K562 (cell line): ENCODE data around the gene EXT2. TPM values are rescaled to one million over a fixed set of nuclear protein-coding genes. Genes with fewer than 3 reads are reported as not detected.

ENCODE experiments used
- ATAC-seq: fragments of 200-7000 bp; cut with Tn5 transposase; 3 replicates; pipeline ENCODE4 v1.9.1; 2020; ENCODE audit warnings: moderate library complexity
- BruUV-seq: library from RNA; stranded (reverse); fragments of 400-500 nt; replicated peaks from 2 replicates; lab custom pipeline; 2021; lab: Mats Ljungman, UMichigan
- CTCF ChIA-PET: fragments of 300-600 bp; formaldehyde crosslinking; extraction: SDS; loops from one replicate; lab custom pipeline; 2021; ENCODE audit warnings: low intra/inter-chr PET ratio; lab: Yijun Ruan, JAX
- POLR2A ChIA-PET: fragments of 300-600, 350-650 bp; sonication (Branson Sonifier 250); formaldehyde crosslinking; extraction: SDS; loops from one replicate; lab custom pipeline; 2021; ENCODE audit warnings: antibody characterized with exemption, inconsistent platforms; lab: Yijun Ruan, JAX
- DNase-seq, 4 experiments: peaks; one replicate each; pipeline versions ENCODE4 v3.0.0 to v3.0.0-alpha.2; 2011 to 2018; ENCODE audit warnings: low spot score in 3 of 4, mixed read lengths in 3 of 4; ENCODE audit errors: extremely low read depth in 1 of 4
- FAIRE-seq: peaks from 2 replicates; lab custom pipeline; 2011; peaks lifted over from hg19 to GRCh38; lab: Jason Lieb, UNC
- H2AFZ ChIP-seq: 2 replicates; pipeline ENCODE4 v1.6.0; 2011; ENCODE audit warnings: low read depth, low read length, control low read depth, inconsistent platforms
- H3K27ac ChIP-seq: fragments of 200-600 bp; 3 replicates; pipeline ENCODE4 v1.8.0; 2011; ENCODE audit warnings: low read depth, mild to moderate bottlenecking, control low read depth, inconsistent platforms, low read length, moderate library complexity, mixed read lengths; ENCODE audit errors: extremely low read depth
- H3K27me3 ChIP-seq, 2 experiments: fragments of 300-600 bp in 1 of 2; 2 replicates in 1 of 2; 3 replicates in 1 of 2; pipeline versions ENCODE4 v1.6.0 to v1.8.0; 2011; ENCODE audit warnings: inconsistent platforms in 2 of 2, low read length in 2 of 2, mild to moderate bottlenecking in 1 of 2, mixed read lengths in 1 of 2, moderate library complexity in 1 of 2; ENCODE audit not compliant: control insufficient read depth in 2 of 2, insufficient read depth in 2 of 2
- H3K36me3 ChIP-seq: fragments of 300-600 bp; 3 replicates; pipeline ENCODE4 v1.8.0; 2011; ENCODE audit warnings: mild to moderate bottlenecking, low read length, inconsistent platforms; ENCODE audit not compliant: control insufficient read depth, insufficient read depth
- H3K4me1 ChIP-seq, 2 experiments: fragments of 200-600 bp in 1 of 2; replicated peaks in 1 of 2; 2 replicates in 1 of 2; 3 replicates in 1 of 2; pipeline versions ENCODE4 v1.5.1 to v1.8.0; 2011; ENCODE audit warnings: inconsistent platforms in 2 of 2, low read length in 2 of 2, mild to moderate bottlenecking in 1 of 2, mixed read lengths in 1 of 2, moderate library complexity in 1 of 2; ENCODE audit not compliant: control insufficient read depth in 2 of 2, insufficient read depth in 2 of 2
- H3K4me2 ChIP-seq: 2 replicates; pipeline ENCODE4 v1.6.1; 2011; ENCODE audit warnings: low read length, control low read depth, inconsistent platforms, mixed read lengths; ENCODE audit not compliant: insufficient read depth
- H3K4me3 ChIP-seq: fragments of 200-600 bp; sonication (generic), shearing (Covaris generic); 2 replicates; pipeline ENCODE4 v1.5.1; 2016; ENCODE audit warnings: control low read depth, inconsistent platforms
- H3K79me2 ChIP-seq: fragments of 200-600 bp; 3 replicates; pipeline ENCODE4 v1.8.0; 2011; ENCODE audit warnings: low read length, inconsistent platforms; ENCODE audit not compliant: control insufficient read depth, insufficient read depth
- H3K9ac ChIP-seq, 2 experiments: 2 replicates each; pipeline versions ENCODE4 v1.6.0 to v1.6.1; 2011; ENCODE audit warnings: low read depth in 2 of 2, low read length in 2 of 2, control low read depth in 1 of 2, inconsistent platforms in 1 of 2, mild to moderate bottlenecking in 1 of 2, mixed read lengths in 1 of 2; ENCODE audit not compliant: insufficient read depth in 1 of 2
- H3K9me1 ChIP-seq: one replicate; pipeline ENCODE4 v1.6.0; 2011; ENCODE audit warnings: inconsistent platforms, mild to moderate bottlenecking, low read length, moderate library complexity; ENCODE audit not compliant: control insufficient read depth, insufficient read depth
- H3K9me3 ChIP-seq: replicated peaks from 2 replicates; pipeline ENCODE4 v1.5.1; 2011; ENCODE audit warnings: low read depth, low read length, inconsistent platforms; ENCODE audit not compliant: control insufficient read depth, insufficient read depth
- H4K20me1 ChIP-seq: replicated peaks from 2 replicates; pipeline ENCODE4 v1.6.1; 2011; ENCODE audit warnings: low read length, inconsistent platforms, mixed read lengths; ENCODE audit not compliant: control insufficient read depth, insufficient read depth
- ARID2 ChIP-seq: fragments of 450-650 bp; IDR thresholded peaks from 2 replicates; pipeline ENCODE4 v1.6.1; 2017; ENCODE audit warnings: antibody characterized with exemption, mild to moderate bottlenecking
- C11orf30 ChIP-seq: fragments of 450-650 bp; IDR thresholded peaks from 2 replicates; pipeline ENCODE4 v1.6.1; 2016; ENCODE audit warnings: low read depth, mild to moderate bottlenecking
- FOXP4 ChIP-seq: sonication (generic); formaldehyde crosslinking; IDR thresholded peaks from 2 replicates; pipeline ENCODE4 v1.8.0; 2022; ENCODE audit warnings: mild to moderate bottlenecking, missing genetic modification reagents, borderline replicate concordance
- HMGXB4 ChIP-seq: sonication (generic); formaldehyde crosslinking; IDR thresholded peaks from 2 replicates; pipeline ENCODE4 v1.8.1; 2023; ENCODE audit warnings: mild to moderate bottlenecking, missing genetic modification reagents
- ID3 ChIP-seq, 2 experiments: fragments of 250-450 bp in 1 of 2; fragments of 450-650 bp in 1 of 2; sonication (Bioruptor Pico) in 1 of 2; IDR thresholded peaks; 2 replicates each; pipeline versions ENCODE4 v1.6.1 to v1.8.0; 2016 to 2021; ENCODE audit warnings: mild to moderate bottlenecking in 2 of 2, moderate library complexity in 2 of 2, missing compliant biosample characterization in 1 of 2, missing genetic modification characterization in 1 of 2
- KHSRP ChIP-seq: fragments of 450-650 bp; IDR thresholded peaks from 2 replicates; pipeline ENCODE4 v1.6.1; 2017
- NCOA1 ChIP-seq: fragments of 450-650 bp; IDR thresholded peaks from 2 replicates; pipeline ENCODE4 v1.6.1; 2016; ENCODE audit warnings: low read depth
- NCOA6 ChIP-seq: fragments of 450-650 bp; IDR thresholded peaks from 2 replicates; pipeline ENCODE4 v1.6.1; 2017; ENCODE audit warnings: mild to moderate bottlenecking
- OTX1 ChIP-seq: fragments of 450-650 bp; formaldehyde crosslinking; IDR thresholded peaks from 2 replicates; pipeline ENCODE4 v1.4.0; 2022; ENCODE audit warnings: mild to moderate bottlenecking
- PCBP1 ChIP-seq: fragments of 200-400 bp; formaldehyde crosslinking; IDR thresholded peaks from 2 replicates; pipeline ENCODE4 v1.6.1; 2018; ENCODE audit warnings: mild to moderate bottlenecking, low read depth, low read length; ENCODE audit not compliant: poor library complexity, severe bottlenecking
- POLR3G ChIP-seq: IDR thresholded peaks from 2 replicates; pipeline ENCODE4 v1.6.1; 2011; ENCODE audit not compliant: insufficient read length, insufficient replicate concordance; ENCODE audit errors: extremely low read depth
- SMAD3 ChIP-seq: fragments of 450-650 bp; formaldehyde crosslinking; conservative IDR thresholded peaks from 2 replicates; pipeline ENCODE4 v1.4.0; 2020; ENCODE audit warnings: mild to moderate bottlenecking
- ZNF146 ChIP-seq: IDR thresholded peaks from one replicate; pipeline ENCODE4 v1.6.1; 2018; ENCODE audit warnings: missing compliant biosample characterization; ENCODE audit not compliant: unreplicated experiment
- ZNF431 ChIP-seq: sonication (generic); formaldehyde crosslinking; IDR thresholded peaks from 2 replicates; pipeline ENCODE4 v1.8.0; 2022; ENCODE audit warnings: mild to moderate bottlenecking, missing genetic modification reagents
- ZNF644 ChIP-seq: fragments of 200-800 bp; sonication (Bioruptor generic); IDR thresholded peaks from 2 replicates; pipeline ENCODE4 v1.6.1; 2016; ENCODE audit warnings: low read depth, missing genetic modification characterization, missing compliant biosample characterization
- WGBS: fragments of 100-300 bp; shearing (Covaris generic); methylation state at CpG from one replicate; pipeline ENCODE4 v1.1.6; 2016; ENCODE audit warnings: low coverage, mixed read lengths; ENCODE audit not compliant: insufficient coverage; ENCODE audit errors: missing lambda C conversion rate; 5-methylcytosine and 5-hydroxymethylcytosine counted together
- in situ Hi-C: fragments of 300-500 bp; cut with MboI; formaldehyde crosslinking; loops from 4 replicates; pipeline ENCODE4 v1.15.0; 2018; ENCODE audit warnings: inconsistent platforms, mixed read lengths
- intact Hi-C: fragments of 100-400 bp; cut with micrococcal nuclease; formaldehyde crosslinking; loops from 2 replicates; pipeline ENCODE4 v1.14.2; 2022
- polyA plus RNA-seq, 8 experiments: library from polyadenylated mRNA; depleted of rRNA in 4 of 8; stranded (reverse) in 5 of 8; unstranded in 3 of 8; fragments of >200 nt; fragmentation: Nextera tagmentation in 2 of 8; fragmentation: Illumina TruSeq in 1 of 8; extraction: Ambion mirVana in 2 of 8; extraction: Trizol in 1 of 8; gene quantifications; 2 replicates each; pipeline versions ENCODE4 v1.2.1 to v1.2.3, GENCODE V29; 2011 to 2014; ENCODE audit warnings: inconsistent platforms in 1 of 8, missing spikeins in 1 of 8
- total RNA-seq, 7 experiments: library from RNA; depleted of rRNA in 6 of 7; stranded (reverse); fragments of >200 nt in 6 of 7; fragmentation: Illumina TruSeq in 2 of 7; extraction: Trizol in 2 of 7; gene quantifications; 2 replicates each; pipeline versions ENCODE4 v1.2.1 to v1.2.3, GENCODE V29; 2011 to 2021; ENCODE audit warnings: low replicate concordance in 1 of 7
- TF ChIP-seq, protein P1 (sequence below), 2 experiments: IDR thresholded peaks; 2 replicates each; pipeline ENCODE4 v1.6.1; 2011; ENCODE audit warnings: borderline replicate concordance in 1 of 2, control low read depth in 1 of 2, low read depth in 1 of 2, low read length in 1 of 2, mild to moderate bottlenecking in 1 of 2, mixed read lengths in 1 of 2, moderate library complexity in 1 of 2; ENCODE audit not compliant: insufficient read depth in 1 of 2, insufficient read length in 1 of 2, poor library complexity in 1 of 2, severe bottlenecking in 1 of 2; ENCODE audit errors: extremely low read depth in 1 of 2

The EXT2 gene
- total and polyA plus RNA-seq, 9 of the 15 experiments (the other 6 are each of a cell fraction or from before 2014, with no cell fraction given) = 7.5 to 52.1 (median 38.1) TPM

GRCh38 chr11:44088871-44089270 lies 6.6 kb upstream of the EXT2 start:
- H3K4me2 ChIP-seq = no peak overlapping the region
- CTCF ChIA-PET = interaction anchor here (0.7 kb wide), 1 partner anchor 23 kb away, joined by 3 read pairs; the partner anchor contains the start of gene ACCS
- 62% methylated on average over 4 of the region's 4 CpGs for WGBS
- TF ChIP-seq FOXP4 (CRISPR knock-in tag) (no peak), ARID2 (no peak), OTX1 (CRISPR knock-in tag) (no peak), ZNF146 (CRISPR knock-in tag) (no peak), C11orf30 (no peak), NCOA6 (no peak), KHSRP (no peak), NCOA1 (no peak), HMGXB4 (CRISPR knock-in tag) (no peak), ZNF431 (CRISPR knock-in tag) (no peak), ZNF644 (tag) (no peak), PCBP1 (no peak), ID3 (CRISPR knock-in tag; IDR thresholded peaks at IDR 0.05) (no peak), ID3 (tag; IDR thresholded peaks at IDR 0.05) (no peak), POLR3G (no peak), SMAD3 (CRISPR knock-in tag) (no peak)
- TF ChIP-seq, protein P1, sequence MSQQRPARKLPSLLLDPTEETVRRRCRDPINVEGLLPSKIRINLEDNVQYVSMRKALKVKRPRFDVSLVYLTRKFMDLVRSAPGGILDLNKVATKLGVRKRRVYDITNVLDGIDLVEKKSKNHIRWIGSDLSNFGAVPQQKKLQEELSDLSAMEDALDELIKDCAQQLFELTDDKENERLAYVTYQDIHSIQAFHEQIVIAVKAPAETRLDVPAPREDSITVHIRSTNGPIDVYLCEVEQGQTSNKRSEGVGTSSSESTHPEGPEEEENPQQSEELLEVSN (IDR thresholded peaks at IDR 0.05; ENCODE audit: borderline replicate concordance in 1 of 2, extremely low read depth in 1 of 2, insufficient read depth in 1 of 2, insufficient read length in 1 of 2, low read depth in 1 of 2, low read length in 1 of 2, poor library complexity in 1 of 2, severe bottlenecking in 1 of 2) = no peak
- TF ChIP-seq, all 486 proteins: peak for 0
- DNase-seq (no peak), FAIRE-seq (no peak), ATAC-seq (no peak)
- Histone ChIP-seq H3K79me2 (no peaks in the 10 kb centered on the region), H3K36me3 (no peaks in the 10 kb centered on the region; the same call in 2 of the 3 replicates), H3K9me1 (no peaks in the 10 kb centered on the region), H4K20me1 (no peaks in the 10 kb centered on the region), H2AFZ (no peak overlapping the region), H3K9ac (no peak overlapping the region), H3K27ac (no peak overlapping the region), H3K4me1 (no peaks in the 10 kb centered on the region), H3K27me3 (no peaks in the 10 kb centered on the region), H3K4me3 (no peak overlapping the region), H3K9me3 (no peaks in the 10 kb centered on the region; the same call in 1 of the 2 replicates)
- BruUV-seq = no TSS peak
- in situ Hi-C loops (no loop called here), intact Hi-C loops (no loop called here)
- POLR2A ChIA-PET = no interaction called here
